Measurements from ENCODE around the gene C6orf136.
A peak's percentile ranks its signal among the peaks of the same experiment; 100 is the strongest.
"Not testable (repeated sequence)": the region's sequence is repeated elsewhere in the genome, so short reads cannot be mapped to it uniquely, and the experiment has no call there.

C6orf136 gene

GRCh38 chr6:30644769-30645168 is 2.2 kb upstream of the C6orf136 start:
- Histone ChIP-seq H3K27ac (ENCODE audit: low read depth, low read length) (no peak overlapping the region), H3K36me3 (ENCODE audit: insufficient read depth, low read length) (peaks cover 46% of the 10 kb centered on the region), H3K27me3 (ENCODE audit: insufficient read depth, low read length) (no peaks in the 10 kb centered on the region), H3K4me1 (ENCODE audit: insufficient read depth, low read length) (peaks cover 6% of the 10 kb centered on the region), H3K9ac (ENCODE audit: low read depth, low read length) (no peak overlapping the region), H3K4me3 (ENCODE audit: low read length) (no peak overlapping the region), H3K9me3 (ENCODE audit: insufficient read depth, low read depth, low read length) (no peaks in the 10 kb centered on the region)
- WGBS = 89% methylated on average over 5 of the region's 5 CpGs

GRCh38 chr6:30645989-30646388 is 944 bp upstream of the C6orf136 start:
- Histone ChIP-seq H3K27ac (ENCODE audit: low read depth, low read length) (peak overlapping the region; percentile 16; the same call in 1 of the 2 replicates), H3K4me1 (ENCODE audit: insufficient read depth, low read length) (peaks cover 6% of the 10 kb centered on the region), H3K9ac (ENCODE audit: low read depth, low read length) (peak overlapping the region; percentile 30; the same call in 1 of the 2 replicates), H3K9me3 (ENCODE audit: insufficient read depth, low read depth, low read length) (no peaks in the 10 kb centered on the region), H3K4me3 (ENCODE audit: low read length) (peak overlapping the region; percentile 100), H3K36me3 (ENCODE audit: insufficient read depth, low read length) (peaks cover 38% of the 10 kb centered on the region), H3K27me3 (ENCODE audit: insufficient read depth, low read length) (no peaks in the 10 kb centered on the region)
- 84% methylated on average over 1 of the region's 1 CpG for WGBS

- WGBS = under 1% methylated on average over 75 of the region's 78 CpGs
Observed at GRCh38 chr6:30647242-30648116, 546 bp downstream of the C6orf136 start.

GRCh38 chr6:30651143-30651542 is 4.2 kb downstream of the C6orf136 start:
- WGBS = 95% methylated on average over 12 of the region's 12 CpGs
- Histone ChIP-seq H3K9me3 (ENCODE audit: insufficient read depth, low read depth, low read length) (no peaks in the 10 kb centered on the region), H3K27ac (ENCODE audit: low read depth, low read length) (no peak overlapping the region), H3K27me3 (ENCODE audit: insufficient read depth, low read length) (no peaks in the 10 kb centered on the region), H3K4me3 (ENCODE audit: low read length) (no peak overlapping the region), H3K9ac (ENCODE audit: low read depth, low read length) (no peak overlapping the region), H3K36me3 (ENCODE audit: insufficient read depth, low read length) (peaks cover 54% of the 10 kb centered on the region), H3K4me1 (ENCODE audit: insufficient read depth, low read length) (peaks cover 3% of the 10 kb centered on the region)

More at GRCh38 chr6:30647242-30648116, 546 bp downstream of the C6orf136 start:
- no peaks in the 10 kb centered on the region for H3K27me3 ChIP-seq (ENCODE audit: insufficient read depth, low read length)
- H3K9ac ChIP-seq (ENCODE audit: low read depth, low read length) = peak overlapping the region; percentile 96
- no peaks in the 10 kb centered on the region for H3K9me3 ChIP-seq (ENCODE audit: insufficient read depth, low read depth, low read length)
- H3K4me3 ChIP-seq (ENCODE audit: low read length) = peak overlapping the region; percentile 100
- peaks cover 42% of the 10 kb centered on the region for H3K36me3 ChIP-seq (ENCODE audit: insufficient read depth, low read length)
- H3K27ac ChIP-seq (ENCODE audit: low read depth, low read length) = peak overlapping the region; percentile 93
- peaks cover 6% of the 10 kb centered on the region for H3K4me1 ChIP-seq (ENCODE audit: insufficient read depth, low read length)

- 95% methylated on average over 18 of the region's 19 CpGs for WGBS
Observed at GRCh38 chr6:30654798-30655742, 8.1 kb downstream of the C6orf136 start.

GRCh38 chr6:30655743-30656094 is 8.8 kb downstream of the C6orf136 start:
- WGBS = over 99% methylated on average over 3 of the region's 3 CpGs
- Histone ChIP-seq H3K9me3 (ENCODE audit: insufficient read depth, low read depth, low read length) (no peaks in the 10 kb centered on the region), H3K27ac (ENCODE audit: low read depth, low read length) (no peak overlapping the region), H3K27me3 (ENCODE audit: insufficient read depth, low read length) (no peaks in the 10 kb centered on the region), H3K4me1 (ENCODE audit: insufficient read depth, low read length) (no peaks in the 10 kb centered on the region), H3K9ac (ENCODE audit: low read depth, low read length) (no peak overlapping the region), H3K4me3 (ENCODE audit: low read length) (no peak overlapping the region), H3K36me3 (ENCODE audit: insufficient read depth, low read length) (peaks cover 93% of the 10 kb centered on the region)

More at GRCh38 chr6:30654798-30655742, 8.1 kb downstream of the C6orf136 start:
- H3K36me3 ChIP-seq (ENCODE audit: insufficient read depth, low read length) = peaks cover 90% of the 10 kb centered on the region
- no peak overlapping the region for H3K4me3 ChIP-seq (ENCODE audit: low read length)
- H3K4me1 ChIP-seq (ENCODE audit: insufficient read depth, low read length) = no peaks in the 10 kb centered on the region
- no peaks in the 10 kb centered on the region for H3K27me3 ChIP-seq (ENCODE audit: insufficient read depth, low read length)
- no peak overlapping the region for H3K27ac ChIP-seq (ENCODE audit: low read depth, low read length)
- no peak overlapping the region for H3K9ac ChIP-seq (ENCODE audit: low read depth, low read length)
- H3K9me3 ChIP-seq (ENCODE audit: insufficient read depth, low read depth, low read length) = no peaks in the 10 kb centered on the region

- WGBS = 88% methylated on average over 7 of the region's 7 CpGs
- Histone ChIP-seq H3K9ac (ENCODE audit: low read depth, low read length) (no peak overlapping the region), H3K4me1 (ENCODE audit: insufficient read depth, low read length) (no peaks in the 10 kb centered on the region), H3K27ac (ENCODE audit: low read depth, low read length) (no peak overlapping the region), H3K27me3 (ENCODE audit: insufficient read depth, low read length) (no peaks in the 10 kb centered on the region), H3K36me3 (ENCODE audit: insufficient read depth, low read length) (peaks cover 89% of the 10 kb centered on the region), H3K4me3 (ENCODE audit: low read length) (no peak overlapping the region), H3K9me3 (ENCODE audit: insufficient read depth, low read depth, low read length) (no peaks in the 10 kb centered on the region)
Observed at GRCh38 chr6:30656513-30656912, 9.6 kb downstream of the C6orf136 start.

- no peak overlapping the region for H3K27ac ChIP-seq (ENCODE audit: low read depth, low read length)
- no peak overlapping the region for H3K9ac ChIP-seq (ENCODE audit: low read depth, low read length)
- H3K4me3 ChIP-seq (ENCODE audit: low read length) = no peak overlapping the region
- H3K4me1 ChIP-seq (ENCODE audit: insufficient read depth, low read length) = no peaks in the 10 kb centered on the region
- H3K27me3 ChIP-seq (ENCODE audit: insufficient read depth, low read length) = no peaks in the 10 kb centered on the region
- peaks cover 89% of the 10 kb centered on the region for H3K36me3 ChIP-seq (ENCODE audit: insufficient read depth, low read length)
- no peaks in the 10 kb centered on the region for H3K9me3 ChIP-seq (ENCODE audit: insufficient read depth, low read depth, low read length)
Observed at GRCh38 chr6:30657454-30657853, 10.5 kb downstream of the C6orf136 start.

GRCh38 chr6:30657922-30658321 is 11.0 kb downstream of the C6orf136 start:
- H3K4me1 ChIP-seq (ENCODE audit: insufficient read depth, low read length); H3K27ac ChIP-seq (ENCODE audit: low read depth, low read length); H3K4me3 ChIP-seq (ENCODE audit: low read length); H3K9me3 ChIP-seq (ENCODE audit: insufficient read depth, low read depth, low read length); H3K9ac ChIP-seq (ENCODE audit: low read depth, low read length); H3K27me3 ChIP-seq (ENCODE audit: insufficient read depth, low read length): not testable (repeated sequence)
- WGBS = 95% methylated on average over 5 of the region's 5 CpGs
- peaks cover 89% of the 10 kb centered on the region for H3K36me3 ChIP-seq (ENCODE audit: insufficient read depth, low read length)

GRCh38 chr6:30664994-30665767 is 18.2 kb downstream of the C6orf136 start:
- peaks cover 75% of the 10 kb centered on the region for H3K36me3 ChIP-seq (ENCODE audit: insufficient read depth, low read length)
- no peak overlapping the region for H3K9ac ChIP-seq (ENCODE audit: low read depth, low read length)
- 95% methylated on average over 34 of the region's 34 CpGs for WGBS

More at GRCh38 chr6:30664994-30665767, 18.2 kb downstream of the C6orf136 start:
- Histone ChIP-seq H3K27ac (ENCODE audit: low read depth, low read length) (no peak overlapping the region), H3K27me3 (ENCODE audit: insufficient read depth, low read length) (no peaks in the 10 kb centered on the region), H3K9me3 (ENCODE audit: insufficient read depth, low read depth, low read length) (no peaks in the 10 kb centered on the region), H3K4me1 (ENCODE audit: insufficient read depth, low read length) (no peaks in the 10 kb centered on the region), H3K4me3 (ENCODE audit: low read length) (no peak overlapping the region)
